ENCODE data around the gene SF3A2.

Gene SF3A2

DNA sequence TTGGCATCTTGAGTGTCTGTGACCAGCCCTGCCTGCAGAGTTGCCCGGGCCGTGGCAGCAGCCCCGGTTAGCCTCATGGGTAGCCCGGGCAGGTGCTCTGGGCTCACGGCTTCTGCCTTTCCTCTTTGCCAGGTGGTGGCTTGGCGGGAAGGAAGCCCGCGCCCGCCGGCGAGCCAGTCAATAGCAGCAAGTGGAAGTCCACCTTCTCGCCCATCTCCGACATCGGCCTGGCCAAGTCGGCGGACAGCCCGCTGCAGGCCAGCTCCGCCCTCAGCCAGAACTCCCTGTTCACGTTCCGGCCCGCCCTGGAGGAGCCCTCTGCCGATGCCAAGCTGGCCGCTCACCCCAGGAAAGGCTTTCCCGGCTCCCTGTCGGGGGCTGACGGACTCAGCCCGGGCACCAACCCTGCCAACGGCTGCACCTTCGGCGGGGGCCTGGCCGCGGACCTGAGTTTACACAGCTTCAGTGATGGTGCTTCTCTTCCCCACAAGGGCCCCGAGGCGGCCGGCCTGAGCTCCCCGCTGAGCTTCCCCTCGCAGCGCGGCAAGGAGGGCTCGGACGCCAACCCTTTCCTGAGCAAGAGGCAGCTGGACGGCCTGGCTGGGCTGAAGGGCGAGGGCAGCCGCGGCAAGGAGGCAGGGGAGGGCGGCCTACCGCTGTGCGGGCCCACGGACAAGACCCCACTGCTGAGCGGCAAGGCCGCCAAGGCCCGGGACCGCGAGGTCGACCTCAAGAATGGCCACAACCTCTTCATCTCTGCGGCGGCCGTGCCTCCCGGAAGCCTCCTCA, 10.4 kb upstream of the SF3A2 start:
- no peak for DNase-seq (ENCODE audit: low read depth in 4 of 4, low spot score in 1 of 4)

- no peak for DNase-seq (ENCODE audit: low read depth in 4 of 4, low spot score in 1 of 4)
These were observed 9.7 kb upstream of the SF3A2 start for GRCh38 chr19:2226840-2227360.

- no peak for DNase-seq (ENCODE audit: low read depth in 4 of 4, low spot score in 1 of 4)
These were observed 9.0 kb upstream of the SF3A2 start for GRCh38 chr19:2227415-2228156.

- DNase-seq (ENCODE audit: low read depth in 4 of 4, low spot score in 1 of 4): no peak
These were observed 8.2 kb upstream of the SF3A2 start for GRCh38 chr19:2228157-2229030.

DNA sequence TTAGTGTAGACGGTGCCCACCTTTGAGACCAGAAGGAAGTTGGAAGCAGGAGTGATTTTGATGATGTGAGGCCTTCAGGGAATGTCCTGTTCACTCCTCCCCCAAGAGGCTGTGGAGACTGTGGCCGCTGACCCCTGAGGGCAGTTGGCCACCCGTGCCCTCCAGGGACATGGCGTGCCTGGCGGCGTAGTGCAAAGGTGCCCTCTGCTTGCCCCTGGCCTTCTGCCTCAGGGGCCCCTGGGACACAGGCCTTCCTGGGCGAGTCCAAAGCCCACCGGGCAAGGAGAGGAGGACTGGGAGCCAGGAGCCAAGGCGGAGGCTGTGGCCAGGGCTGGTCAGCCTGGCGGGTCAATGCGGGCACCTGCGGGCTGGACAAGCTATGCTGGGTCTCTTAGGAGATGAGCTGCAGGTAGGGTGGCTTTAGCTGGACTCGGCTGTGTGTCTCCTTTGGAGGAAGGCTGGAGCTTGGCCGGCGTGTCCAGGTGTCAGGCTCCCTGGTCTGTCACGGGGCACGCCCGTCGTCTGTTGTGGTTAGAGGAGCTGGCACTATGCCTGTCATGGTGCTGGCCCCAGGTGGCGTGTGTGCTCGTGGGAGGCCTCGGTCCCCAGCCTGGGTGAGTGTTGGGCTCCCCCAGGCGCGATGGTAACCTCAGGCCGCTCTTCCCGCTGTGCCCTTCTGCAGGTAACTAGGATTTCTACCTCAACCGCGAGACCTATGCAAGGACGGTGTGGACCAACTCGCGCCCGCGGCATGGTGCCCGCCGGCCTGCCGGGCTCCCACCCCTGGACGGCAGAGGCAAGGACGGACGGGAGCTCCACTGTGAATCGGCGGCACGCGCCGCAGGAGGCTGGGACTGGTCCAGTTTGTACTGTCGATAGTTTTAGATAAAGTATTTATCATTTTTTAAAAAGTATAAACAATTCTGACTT, 7.3 kb upstream of the SF3A2 start:
- no peak for DNase-seq (ENCODE audit: low read depth in 4 of 4, low spot score in 1 of 4)

DNA sequence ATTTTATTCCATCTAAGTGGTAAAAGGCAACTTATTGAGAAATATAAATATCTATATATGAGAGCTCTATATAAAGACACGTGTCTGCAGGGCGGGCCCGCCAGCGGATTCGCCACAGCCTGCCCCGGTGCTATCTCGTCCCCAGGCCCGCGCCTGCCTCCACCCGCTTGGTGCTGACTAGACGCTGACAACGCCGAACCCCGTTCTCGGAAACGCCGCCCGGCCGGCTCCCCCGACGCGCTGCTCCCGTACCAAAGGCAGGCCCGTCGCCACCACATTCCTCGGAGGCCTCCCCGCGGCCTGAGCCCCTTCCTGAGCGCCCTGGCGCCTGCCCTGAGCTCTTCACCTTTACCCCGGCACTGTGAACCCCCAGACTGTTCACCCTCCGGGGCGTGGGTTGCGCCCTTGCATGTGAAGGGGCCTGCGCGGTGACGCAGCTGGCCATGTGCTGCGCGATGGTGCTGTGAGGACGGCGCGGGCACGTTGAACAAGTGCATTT, 6.5 kb upstream of the SF3A2 start:
- DNase-seq (ENCODE audit: low read depth in 4 of 4, low spot score in 1 of 4): no peak

- no peak for DNase-seq (ENCODE audit: low read depth in 4 of 4, low spot score in 1 of 4)
These were observed 5.7 kb upstream of the SF3A2 start for GRCh38 chr19:2230807-2231533.

DNA sequence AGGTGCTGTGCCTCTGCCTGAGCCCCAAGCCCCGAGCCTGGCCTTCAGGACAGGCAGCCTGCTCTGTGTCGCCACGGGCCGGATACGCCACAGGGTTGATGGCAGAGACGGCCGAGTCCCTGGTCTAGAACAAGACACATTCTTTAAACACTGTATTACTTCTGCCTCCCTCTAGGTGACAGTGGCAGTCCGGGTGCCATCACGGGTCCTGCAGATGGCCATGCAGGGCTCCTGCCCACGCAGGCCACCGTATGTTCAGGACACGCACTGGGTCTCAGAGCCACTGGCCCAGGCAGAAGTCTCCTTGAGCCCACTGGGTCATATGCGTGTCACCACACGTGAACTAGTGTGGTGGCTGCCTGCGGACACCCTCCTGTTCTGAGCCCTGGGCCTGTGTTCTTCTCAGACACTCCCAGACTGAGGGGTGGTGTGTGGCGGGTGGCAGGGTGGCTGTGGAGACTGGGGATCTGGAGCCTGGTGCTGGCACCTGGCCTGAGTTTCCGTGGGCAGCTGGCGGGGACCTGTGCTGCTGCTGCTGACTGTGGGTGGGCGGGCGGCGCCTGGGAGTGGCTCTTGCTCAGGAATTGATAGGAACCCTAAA, 4.9 kb upstream of the SF3A2 start:
- DNase-seq (ENCODE audit: low read depth in 4 of 4, low spot score in 1 of 4): no peak

GRCh38 chr19:2232286-2233151, 4.1 kb upstream of the SF3A2 start:
- no peak for DNase-seq (ENCODE audit: low read depth in 4 of 4, low spot score in 1 of 4)

- no peak for DNase-seq (ENCODE audit: low read depth in 4 of 4, low spot score in 1 of 4)
These were observed 2.9 kb upstream of the SF3A2 start for GRCh38 chr19:2233601-2234280.

GRCh38 chr19:2234996-2235380, 1.6 kb upstream of the SF3A2 start:
- no peak for DNase-seq (ENCODE audit: low read depth in 4 of 4, low spot score in 1 of 4)

- no peak for DNase-seq (ENCODE audit: low read depth in 4 of 4, low spot score in 1 of 4)
These were observed 1.1 kb upstream of the SF3A2 start for GRCh38 chr19:2235381-2236063.

GRCh38 chr19:2236064-2236313, 635 bp upstream of the SF3A2 start:
- DNase-seq (ENCODE audit: low read depth in 4 of 4, low spot score in 1 of 4): no peak

GRCh38 chr19:2237051-2237868, 636 bp downstream of the SF3A2 start:
- no peak for DNase-seq (ENCODE audit: low read depth in 4 of 4, low spot score in 1 of 4)

GRCh38 chr19:2237869-2238153, 1.2 kb downstream of the SF3A2 start:
- no peak for DNase-seq (ENCODE audit: low read depth in 4 of 4, low spot score in 1 of 4)

DNA sequence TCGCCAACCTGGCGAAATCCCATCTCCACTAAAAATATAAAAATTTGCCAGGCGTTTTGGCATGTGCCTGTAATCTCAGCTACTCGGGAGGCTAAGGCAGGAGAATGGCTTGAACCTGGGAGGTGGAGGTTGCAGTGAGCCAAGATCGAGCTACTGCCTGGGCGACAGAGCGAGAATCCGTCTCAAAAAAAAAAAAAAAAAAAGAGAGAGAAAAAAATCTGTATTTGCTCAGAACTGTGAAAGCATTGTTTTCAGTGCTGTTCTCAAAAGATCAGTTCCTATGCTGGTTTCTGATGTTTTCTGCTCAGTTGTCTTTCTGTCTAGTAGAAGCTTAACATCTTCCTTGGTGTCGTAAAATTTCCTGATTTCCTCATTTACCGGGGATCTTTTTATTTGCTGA, 2.5 kb downstream of the SF3A2 start:
- DNase-seq (ENCODE audit: low read depth in 4 of 4, low spot score in 1 of 4): no peak

All from stimulated activated CD4-positive, alpha-beta T cell treated with anti-CD3 and anti-CD28 coated beads, Interleukin-1b, Interleukin-23, amount 100 ng/mL, for 24 hours (primary cell).